Islet of Langerhans (tissue), 1 donor: ENCODE measurements around the gene AMPH.
A peak's percentile ranks its signal among the peaks of the same experiment; 100 is the strongest.
"Not testable (repeated sequence)": the region's sequence is repeated elsewhere in the genome, so short reads cannot be mapped to it uniquely, and the experiment has no call there.

Experiments
- FAIRE-seq: peaks from one replicate; lab custom pipeline; 2011; peaks lifted over from hg19 to GRCh38; lab: Jason Lieb, UNC

AMPH gene

DNA sequence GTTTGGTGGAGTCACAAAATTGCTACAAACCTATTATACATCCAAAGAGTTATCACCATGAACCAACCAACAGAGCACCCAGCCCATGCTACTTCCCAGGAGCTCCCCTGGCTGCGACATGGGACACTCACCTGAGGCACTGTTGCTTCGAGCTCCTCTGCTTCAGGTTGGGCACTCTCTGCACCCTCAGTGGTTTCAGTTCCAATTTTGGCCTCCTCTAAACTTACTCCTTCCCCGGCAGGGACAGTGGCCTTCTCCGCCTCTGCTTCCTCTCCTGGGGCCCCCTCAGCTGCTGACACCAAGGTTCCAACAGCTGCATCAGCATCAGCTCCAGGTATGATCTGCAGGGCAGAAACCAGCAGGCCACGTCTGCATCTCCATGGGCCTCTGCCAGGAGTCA, 237.3 kb downstream of the AMPH start:
- FAIRE-seq: no peak

DNA sequence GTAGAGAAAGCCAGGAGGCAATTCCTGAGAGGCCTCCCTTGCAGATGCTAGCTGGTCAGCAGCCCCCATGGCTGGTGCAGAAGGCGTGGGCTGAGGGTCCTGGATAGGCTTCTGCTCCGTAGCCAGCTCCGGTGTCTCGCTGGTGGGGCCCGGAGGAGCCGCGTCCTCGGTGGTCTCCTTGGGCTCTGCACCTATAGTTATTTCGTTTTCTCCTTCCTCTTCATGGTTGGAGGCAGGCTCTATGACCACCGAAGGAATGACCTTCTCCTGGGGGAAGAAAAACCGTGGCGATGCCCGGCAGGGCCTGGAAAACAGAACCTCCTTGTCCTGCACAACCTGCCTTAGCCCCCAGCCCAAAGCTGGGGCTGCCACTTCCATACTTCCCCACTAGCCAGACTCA, 239.4 kb downstream of the AMPH start:
- FAIRE-seq: no peak

DNA sequence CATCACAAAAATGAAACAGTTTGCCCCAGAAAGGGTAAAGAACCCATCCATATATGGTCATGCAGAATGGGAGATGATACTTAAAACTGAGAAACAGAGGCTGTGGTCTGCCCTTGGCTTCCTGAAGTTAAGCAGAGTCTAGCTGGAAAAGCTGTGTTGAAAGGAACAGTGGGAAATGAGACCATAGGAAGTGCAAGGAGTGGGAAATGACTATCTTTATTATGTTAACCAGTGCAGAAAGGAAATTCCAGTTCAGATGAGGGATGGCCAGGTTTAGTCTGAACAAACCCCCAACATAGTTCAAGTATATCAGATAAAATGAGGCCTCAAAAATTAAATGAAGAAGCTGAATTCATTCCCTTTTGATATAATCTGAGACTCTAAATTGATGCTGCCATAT, 245.5 kb downstream of the AMPH start:
- FAIRE-seq: no peak

DNA sequence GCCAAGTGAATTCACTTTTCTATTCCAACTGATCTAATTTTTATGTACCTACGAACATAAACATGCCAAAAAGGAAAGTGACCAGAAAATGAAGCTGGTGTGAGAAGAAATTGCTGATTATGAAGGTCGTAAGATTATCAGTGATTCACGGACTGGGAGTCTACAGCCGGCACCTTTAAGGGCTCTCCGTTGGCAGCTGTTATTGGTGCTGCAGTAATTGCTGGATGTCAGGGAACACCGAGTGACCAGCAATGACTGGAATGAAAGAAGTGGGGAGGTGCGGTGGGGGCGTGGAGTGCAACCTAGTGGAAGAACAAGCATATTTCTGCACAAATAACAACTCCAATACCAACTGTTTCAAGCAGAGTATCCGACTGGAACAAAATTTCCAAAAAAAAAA, 247.9 kb downstream of the AMPH start:
- no peak for FAIRE-seq

DNA sequence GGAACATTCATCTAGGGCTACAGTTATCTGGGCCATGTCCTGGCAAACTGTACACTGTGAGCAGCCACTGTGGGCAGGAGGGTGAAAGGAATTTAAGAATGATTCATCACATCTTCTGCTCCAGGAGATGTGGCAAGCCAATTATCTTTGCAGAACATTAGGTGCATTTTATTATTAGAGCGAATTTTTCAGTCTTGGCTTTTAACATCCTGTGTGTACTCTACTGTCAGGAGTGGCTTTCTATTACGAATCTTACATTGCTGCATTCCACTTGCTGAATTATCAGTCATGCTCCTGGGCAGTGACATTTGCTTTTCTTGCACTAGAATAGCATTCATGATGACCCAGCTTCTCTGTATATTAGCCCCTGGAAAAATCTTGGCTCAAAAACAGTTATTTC, 248.5 kb downstream of the AMPH start:
- FAIRE-seq: peak; percentile 92

DNA sequence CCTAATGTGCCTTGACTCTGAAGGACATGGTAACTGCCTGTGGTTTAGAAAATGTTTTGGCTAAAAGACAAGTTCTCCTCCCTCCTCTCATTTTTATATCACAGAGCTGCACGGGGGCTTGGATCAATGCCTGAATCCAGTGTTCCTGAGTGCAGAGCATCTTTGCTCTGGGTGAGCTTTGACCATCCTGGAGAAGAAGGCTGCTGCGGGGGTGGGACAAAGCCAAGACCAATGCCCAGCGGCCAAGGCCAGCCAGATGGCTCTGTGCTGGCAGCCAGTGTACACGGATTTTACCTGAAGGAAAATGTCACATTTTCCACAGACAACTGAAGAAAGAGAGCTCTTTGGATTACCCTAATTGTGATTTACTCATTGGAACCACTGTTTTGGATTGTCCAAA, 255.7 kb downstream of the AMPH start:
- no peak for FAIRE-seq

DNA sequence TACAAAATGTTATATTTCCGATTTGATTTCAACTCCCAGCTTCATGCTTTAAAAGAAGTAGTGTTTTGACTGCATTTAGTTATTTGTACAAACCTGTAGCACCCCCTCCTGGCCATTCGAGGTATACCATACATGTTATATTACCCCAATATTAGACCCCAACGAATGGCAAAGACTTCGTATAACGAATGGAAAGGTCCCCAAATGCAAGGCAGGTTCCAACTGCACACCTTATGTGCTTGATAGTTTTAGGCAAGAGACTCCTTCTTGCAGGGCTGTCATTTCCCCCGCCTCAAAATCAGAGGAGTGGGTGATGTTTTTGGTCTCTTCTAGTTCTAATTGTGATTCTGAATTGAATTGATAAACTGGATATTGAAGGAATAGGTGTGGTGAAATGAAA, 256.7 kb downstream of the AMPH start:
- FAIRE-seq: no peak

DNA sequence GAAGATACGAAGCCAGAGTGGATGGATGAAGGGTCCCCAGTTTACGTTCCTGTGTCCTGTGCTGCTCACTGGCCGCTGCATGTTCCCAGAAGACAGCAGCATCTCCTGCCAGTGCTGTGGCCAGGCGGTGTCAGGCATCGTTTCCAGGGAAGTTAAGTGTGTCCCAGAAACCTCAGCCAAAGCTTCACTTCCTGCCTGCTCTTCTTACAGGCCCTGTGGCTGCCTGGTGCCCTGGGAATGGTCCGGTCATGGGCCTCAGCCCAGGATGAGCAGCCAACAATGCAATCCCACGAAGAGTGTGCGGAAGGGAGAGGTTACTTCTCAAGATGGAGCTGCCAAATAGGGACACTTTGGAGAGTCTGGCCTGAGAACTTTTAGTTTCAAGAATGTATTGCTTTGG, 258.0 kb downstream of the AMPH start:
- no peak for FAIRE-seq

DNA sequence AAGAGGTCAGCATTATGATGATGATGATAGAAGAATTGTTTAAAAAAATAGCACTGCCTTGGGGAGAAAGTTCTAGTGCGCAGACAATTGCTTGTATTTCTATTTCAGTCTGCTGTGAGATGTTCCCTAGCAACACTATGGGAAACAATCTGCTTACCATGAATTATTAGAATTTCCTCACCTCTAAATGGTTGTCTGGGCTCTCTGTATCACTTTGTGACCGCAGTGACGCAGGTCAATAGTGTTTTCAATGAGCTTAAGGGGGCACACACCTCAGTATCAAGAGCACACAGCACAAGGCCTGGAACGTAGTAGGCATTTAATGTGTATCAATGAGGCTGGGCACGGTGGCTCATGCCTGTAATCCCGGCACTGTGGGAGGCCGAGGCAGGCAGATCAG, 258.9 kb downstream of the AMPH start:
- FAIRE-seq: peak; percentile 76

DNA sequence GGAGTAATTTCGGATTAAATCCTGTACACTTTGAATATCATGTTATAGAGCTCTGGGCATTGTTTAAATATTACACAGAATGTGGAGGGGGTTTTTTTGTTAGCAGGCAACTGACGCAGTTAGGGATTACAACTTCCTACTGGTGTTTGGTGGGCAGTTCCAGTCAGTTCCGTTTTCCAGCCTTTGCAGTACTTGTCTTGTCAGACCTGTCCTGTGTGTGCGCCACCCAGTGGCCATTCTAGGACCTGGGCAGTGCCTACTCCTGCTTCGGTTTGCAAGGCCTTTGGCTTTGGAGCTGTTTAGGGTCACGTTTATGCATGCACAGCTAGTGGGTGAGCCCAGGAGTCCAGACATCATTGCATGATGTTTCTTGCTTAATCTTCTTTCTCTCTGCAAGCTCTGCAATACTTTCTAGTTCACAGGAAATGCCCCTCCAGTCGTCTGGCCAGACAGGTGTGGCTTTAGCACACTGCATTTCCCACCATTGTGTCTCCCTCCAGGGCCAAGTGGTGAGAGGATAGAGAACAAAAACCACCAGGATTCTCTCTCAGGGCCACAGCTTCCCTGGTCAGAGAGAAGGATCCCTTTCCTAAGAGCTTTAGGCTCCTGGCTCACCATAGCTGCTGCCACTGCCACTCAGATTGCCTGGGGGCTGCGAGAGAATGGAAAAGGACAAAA, 261.2 kb downstream of the AMPH start:
- no peak for FAIRE-seq

DNA sequence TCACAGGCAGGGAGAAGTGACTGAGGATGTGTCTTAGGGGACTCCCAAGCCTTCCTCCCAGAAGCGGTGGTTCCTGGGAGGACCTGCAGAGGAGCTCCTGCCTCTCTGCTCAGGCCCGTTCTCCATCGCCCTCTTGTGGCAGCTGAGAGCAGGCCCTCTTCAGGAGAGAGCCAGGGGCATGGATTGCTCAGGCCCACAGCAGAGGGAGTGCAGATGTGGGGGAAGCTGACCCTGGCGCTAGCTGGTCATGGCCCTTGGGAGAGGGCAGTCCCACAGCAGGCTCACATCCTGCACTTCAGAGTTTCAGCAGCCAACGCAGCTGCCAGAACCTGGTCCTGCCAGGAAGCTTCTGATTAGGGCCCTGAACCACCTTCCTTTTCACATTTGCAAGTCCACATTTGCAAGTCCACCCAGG, 263.0 kb downstream of the AMPH start:
- FAIRE-seq: no peak

DNA sequence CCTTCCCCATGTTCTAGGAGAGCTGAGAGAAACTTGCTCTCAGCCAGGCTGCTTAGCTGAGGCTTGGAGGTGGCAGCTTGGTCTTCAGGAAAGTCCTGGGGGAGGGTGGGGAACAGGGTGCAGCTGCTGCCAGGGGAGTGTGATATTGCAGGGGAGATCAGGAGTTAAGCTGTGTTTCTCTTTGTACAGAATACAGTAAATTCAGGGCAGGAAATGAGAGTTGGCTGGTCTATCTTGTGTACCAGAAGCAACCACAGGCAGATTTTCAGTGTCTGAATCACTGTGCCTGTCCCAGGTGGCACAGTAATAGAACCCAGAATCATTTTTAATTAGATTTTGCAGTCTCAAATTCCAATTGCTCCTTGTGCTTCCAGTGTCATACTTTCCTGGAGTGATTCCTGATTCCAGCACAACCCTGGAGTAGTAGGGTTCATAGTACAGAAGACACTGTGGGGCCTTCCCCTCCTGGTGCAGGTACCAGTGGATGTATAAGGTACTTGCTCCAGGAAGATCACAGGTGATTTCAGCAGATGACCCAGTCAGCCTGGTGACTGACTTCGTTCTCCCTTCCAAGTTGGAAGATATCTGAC, 263.8 kb downstream of the AMPH start:
- FAIRE-seq: no peak

DNA sequence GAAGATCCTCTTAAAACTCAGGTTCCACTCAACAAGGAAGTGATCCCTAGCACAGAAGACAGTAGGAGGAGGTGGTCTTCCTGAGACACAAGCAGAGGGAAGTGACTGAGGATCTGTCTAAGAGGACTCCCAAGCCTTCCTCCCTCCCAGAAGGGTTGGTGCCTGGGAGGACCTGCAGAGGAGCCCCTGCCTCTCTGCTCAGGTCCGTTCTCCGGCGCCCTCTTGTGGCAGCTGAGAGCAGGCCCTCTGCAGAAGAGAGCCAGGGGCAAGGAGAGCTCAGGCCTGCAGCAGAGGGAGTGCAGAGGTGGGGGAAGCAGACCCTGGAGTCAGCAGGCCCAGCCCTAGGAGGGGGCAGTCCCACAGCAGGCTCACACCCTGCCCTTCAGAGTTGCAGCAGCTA, 267.8 kb downstream of the AMPH start:
- not testable (repeated sequence) for FAIRE-seq

DNA sequence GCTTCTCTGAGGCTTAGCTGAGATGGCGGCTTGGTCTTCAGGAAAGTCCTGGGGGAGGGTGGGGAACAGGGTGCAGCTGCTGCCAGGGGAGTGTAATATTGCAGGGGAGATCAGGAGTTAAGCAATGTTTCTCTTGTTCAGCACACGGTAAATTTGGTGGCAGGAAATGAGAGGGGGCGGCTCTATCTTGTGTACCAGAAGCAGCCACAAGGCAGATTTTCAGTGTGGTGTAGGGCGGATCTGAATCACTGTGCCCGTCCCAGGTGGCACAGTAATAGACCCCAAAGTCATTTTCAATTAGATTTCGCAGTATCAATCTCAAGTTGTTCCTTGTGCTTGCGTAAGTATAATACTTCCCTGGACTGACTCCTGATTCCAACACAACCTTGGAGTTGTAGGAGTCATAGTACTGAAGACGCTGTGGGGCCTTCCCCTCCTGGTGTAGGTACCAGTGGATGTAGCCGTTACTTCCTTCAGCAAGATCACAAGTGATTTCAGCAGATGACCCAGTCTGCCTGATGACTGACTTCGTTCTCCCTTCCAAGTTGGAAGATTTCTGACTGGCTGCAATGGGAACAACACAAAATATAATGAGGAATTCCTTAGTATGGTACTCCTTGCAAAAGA, 268.4 kb downstream of the AMPH start:
- not testable (repeated sequence) for FAIRE-seq

DNA sequence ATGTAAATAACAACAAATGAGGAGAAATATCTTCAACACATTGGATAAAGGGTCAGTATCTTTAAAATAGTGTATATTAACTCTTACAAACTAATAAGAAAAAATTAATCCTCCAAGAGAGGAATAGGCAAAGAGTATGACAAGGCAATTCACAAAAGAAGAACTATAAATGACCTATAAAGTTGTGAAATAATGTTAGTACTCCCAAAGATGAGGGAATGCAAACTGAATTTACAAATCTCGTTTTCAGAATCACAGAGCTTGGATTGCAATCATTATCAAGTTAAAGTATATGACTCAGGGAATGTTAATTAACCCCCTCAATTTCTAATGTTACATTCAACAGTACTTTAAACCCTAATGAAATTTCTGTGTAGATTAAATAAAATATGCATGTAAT, 270.4 kb downstream of the AMPH start:
- FAIRE-seq: no peak

DNA sequence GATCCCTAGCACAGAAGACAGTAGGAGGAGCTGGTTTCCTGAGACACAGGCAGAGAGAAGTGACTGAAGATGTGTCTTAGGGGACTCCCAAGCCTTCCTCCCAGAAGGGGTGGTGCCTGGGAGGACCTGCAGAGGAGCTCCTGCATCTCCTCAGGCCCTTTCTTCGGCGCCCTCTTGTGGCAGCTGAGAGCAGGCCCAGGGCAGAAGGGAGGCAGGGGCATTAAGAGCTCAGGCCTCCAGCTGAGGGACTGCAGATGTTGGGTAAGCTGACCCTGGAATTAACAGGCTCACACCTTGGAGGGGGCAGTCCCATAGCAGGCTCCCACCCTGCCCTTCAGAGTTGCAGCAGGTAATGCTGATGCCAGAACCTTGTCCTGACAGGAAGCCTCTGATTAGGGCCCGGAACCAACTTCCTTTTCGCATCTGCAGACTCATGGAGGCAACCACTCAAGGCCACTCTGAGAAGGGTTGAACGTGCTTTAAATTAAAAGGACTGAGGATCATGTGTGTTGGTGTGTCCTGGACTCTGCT, 272.0 kb downstream of the AMPH start:
- not testable (repeated sequence) for FAIRE-seq

DNA sequence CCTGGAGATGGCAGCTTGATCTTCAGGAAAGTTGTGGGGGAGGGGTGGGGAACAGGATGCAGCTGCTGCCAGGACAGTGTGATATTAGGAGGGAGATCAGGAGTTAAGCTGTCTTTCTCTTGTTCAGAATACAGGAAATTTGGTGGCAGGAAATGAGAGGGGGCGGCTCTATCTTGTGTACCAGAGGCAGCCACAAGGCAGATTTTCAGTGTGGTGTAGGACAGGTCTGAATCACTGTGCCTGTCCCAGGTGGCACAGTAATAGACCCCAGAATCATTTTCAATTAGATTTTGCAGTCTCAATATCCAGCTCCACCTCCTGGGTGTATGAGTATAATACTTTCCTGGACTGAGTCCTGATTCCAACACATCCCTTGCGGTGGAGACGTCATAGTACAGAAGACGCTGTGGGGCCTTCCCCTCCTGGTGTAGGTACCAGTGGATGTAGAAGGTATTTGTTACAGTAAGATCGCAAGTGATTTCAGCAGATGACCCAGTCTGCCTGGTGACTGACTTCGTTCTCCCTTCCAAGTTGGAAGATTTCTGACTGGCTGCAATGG, 272.8 kb downstream of the AMPH start:
- FAIRE-seq: not testable (repeated sequence)

DNA sequence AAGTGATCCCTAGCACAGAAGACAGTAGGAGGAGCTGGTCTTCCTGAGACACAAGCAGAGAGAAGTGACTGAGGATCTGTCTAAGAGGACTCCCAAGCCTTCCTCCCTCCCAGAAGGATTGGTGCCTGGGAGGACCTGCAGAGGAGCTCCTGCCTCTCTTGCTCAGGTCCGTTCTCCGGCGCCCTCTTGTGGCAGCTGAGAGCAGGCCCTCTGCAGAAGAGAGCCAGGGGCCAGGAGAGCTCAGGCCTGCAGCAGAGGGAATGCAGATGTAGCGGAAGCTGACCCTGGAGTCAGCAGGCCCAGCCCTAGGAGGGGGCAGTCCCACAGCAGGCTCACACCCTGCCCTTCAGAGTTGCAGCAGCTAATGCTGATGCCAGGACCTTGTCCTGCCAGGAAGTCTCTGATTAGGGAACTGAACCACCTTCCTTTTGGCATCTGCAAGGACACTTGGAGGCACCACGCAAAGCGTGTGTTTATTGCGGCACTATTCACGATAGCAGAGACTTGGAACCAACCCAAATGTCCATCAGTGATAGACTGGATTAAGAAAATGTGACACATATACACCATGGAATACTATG, 276.8 kb downstream of the AMPH start:
- not testable (repeated sequence) for FAIRE-seq

DNA sequence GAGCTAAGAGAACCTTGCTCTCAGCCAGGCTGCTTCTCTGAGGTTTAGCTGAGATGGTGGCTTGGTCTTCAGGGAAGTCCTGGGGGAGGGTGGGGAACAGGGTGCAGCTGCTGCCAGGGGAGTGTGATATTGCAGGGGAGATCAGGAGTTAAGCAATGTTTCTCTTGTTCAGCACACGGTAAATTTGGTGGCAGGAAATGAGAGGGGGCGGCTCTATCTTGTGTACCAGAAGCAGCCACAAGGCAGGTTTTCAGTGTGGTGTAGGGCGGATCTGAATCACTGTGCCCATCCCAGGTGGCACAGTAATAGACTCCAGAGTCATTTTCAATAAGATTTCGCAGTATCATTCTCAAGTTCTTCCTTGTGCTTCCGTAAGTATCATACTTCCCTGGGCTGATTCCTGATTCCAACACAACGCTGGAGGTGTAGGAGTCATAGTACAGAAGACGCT, 277.7 kb downstream of the AMPH start:
- FAIRE-seq: not testable (repeated sequence)

DNA sequence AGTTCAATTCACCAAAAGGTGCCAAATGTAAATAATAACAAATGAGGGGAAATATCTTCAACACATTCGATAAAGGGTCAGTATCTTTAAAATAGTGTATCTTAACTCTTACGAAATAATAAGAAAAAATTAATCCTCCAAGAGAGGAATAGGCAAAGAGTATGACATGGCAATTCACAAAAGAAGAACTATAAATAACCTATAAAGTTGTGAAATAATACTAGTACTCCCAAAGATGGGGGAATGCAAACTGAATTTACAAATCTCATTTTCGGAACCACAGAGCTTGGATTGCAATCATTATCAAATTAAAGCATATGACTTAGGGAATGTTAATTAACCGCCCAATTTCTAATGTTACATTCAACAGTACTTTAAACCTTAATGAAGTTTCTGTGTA, 279.6 kb downstream of the AMPH start:
- no peak for FAIRE-seq

DNA sequence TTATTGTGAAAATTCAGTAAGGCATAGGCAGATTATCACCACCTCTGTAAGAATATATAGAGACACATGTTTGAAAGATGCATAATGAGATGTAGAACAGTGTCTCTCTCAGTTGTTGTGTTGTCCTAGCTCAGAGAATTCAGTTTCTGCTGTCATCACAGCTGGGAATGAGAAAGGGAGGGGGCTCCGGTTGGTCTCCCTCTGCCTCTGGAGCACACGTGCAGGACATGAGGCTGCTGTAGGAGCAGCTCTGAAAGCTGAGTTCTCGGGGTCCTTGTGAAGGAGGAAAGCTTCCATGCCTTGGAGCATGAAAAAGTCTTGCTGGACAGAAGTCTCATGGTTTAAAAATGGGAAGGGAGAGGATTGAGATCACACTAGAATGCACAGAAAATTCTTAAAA, 280.4 kb downstream of the AMPH start:
- not testable (repeated sequence) for FAIRE-seq

DNA sequence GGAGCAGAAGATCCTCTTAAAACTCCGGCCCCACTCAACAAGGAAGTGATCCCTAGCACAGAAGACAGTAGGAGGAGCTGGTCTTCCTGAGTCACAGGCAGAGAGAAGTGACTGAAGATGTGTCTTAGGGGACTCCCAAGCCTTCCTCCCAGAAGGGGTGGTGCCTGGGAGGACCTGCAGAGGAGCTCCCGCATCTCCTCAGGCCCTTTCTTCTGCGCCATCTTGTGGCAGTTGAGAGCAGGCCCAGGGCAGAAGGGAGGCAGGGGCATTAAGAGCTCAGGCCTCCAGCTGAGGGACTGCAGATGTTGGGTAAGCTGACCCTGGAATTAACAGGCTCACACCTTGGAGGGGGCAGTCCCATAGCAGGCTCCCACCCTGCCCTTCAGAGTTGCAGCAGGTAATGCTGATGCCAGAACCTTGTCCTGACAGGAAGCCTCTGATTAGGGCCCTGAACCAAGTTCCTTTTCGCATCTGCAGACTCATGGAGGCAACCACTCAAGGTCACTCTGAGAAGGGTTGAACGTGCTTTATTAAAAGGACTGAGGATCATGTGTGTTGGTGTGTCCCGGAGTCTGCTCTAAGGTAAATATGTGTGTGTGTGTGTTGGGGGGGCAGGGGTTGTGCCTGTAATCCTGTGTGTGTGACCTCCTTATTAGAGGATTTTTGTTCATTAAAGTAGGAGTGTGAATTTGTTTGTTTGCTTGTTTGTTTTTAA, 281.1 kb downstream of the AMPH start:
- FAIRE-seq: not testable (repeated sequence)
